K562 (cell line): ENCODE measurements around the gene GDAP1L1. TPM values are rescaled to one million over a fixed set of nuclear protein-coding genes. Genes with fewer than 3 reads are reported as not detected.

ENCODE experiments used
- CUX1 ChIP-seq: fragments of 200-800 bp; sonication (Bioruptor generic); IDR thresholded peaks from 2 replicates; pipeline ENCODE4 v1.6.1; 2016; ENCODE audit warnings: missing genetic modification characterization, missing compliant biosample characterization
- MBD1 ChIP-seq: fragments of 250-450 bp; sonication (Bioruptor Pico); IDR thresholded peaks from 2 replicates; pipeline ENCODE4 v1.8.0; 2022; ENCODE audit warnings: inconsistent platforms
- STAT5B ChIP-seq: fragments of 250-450 bp; sonication (Bioruptor Pico); IDR thresholded peaks from 2 replicates; pipeline ENCODE4 v1.8.0; 2021; ENCODE audit warnings: mild to moderate bottlenecking, inconsistent platforms
- TCFL5 ChIP-seq: fragments of 250-450 bp; sonication (Bioruptor Pico); conservative IDR thresholded peaks from 2 replicates; pipeline ENCODE4 v1.6.1; 2021; ENCODE audit warnings: mild to moderate bottlenecking, moderate library complexity, matching md5 sums
- ZBTB26 ChIP-seq: fragments of 450-650 bp; formaldehyde crosslinking; IDR thresholded peaks from 2 replicates; pipeline ENCODE4 v1.4.0; 2022; ENCODE audit warnings: missing genetic modification characterization
- polyA plus RNA-seq, 8 experiments: library from polyadenylated mRNA; depleted of rRNA in 4 of 8; stranded (reverse) in 5 of 8; unstranded in 3 of 8; fragments of >200 nt; fragmentation: Nextera tagmentation in 2 of 8; fragmentation: Illumina TruSeq in 1 of 8; extraction: Ambion mirVana in 2 of 8; extraction: Trizol in 1 of 8; gene quantifications; 2 replicates each; pipeline versions ENCODE4 v1.2.1 to v1.2.3, GENCODE V29; 2011 to 2014; ENCODE audit warnings: inconsistent platforms in 1 of 8, missing spikeins in 1 of 8
- total RNA-seq, 7 experiments: library from RNA; depleted of rRNA in 6 of 7; stranded (reverse); fragments of >200 nt in 6 of 7; fragmentation: Illumina TruSeq in 2 of 7; extraction: Trizol in 2 of 7; gene quantifications; 2 replicates each; pipeline versions ENCODE4 v1.2.1 to v1.2.3, GENCODE V29; 2011 to 2021; ENCODE audit warnings: low replicate concordance in 1 of 7
- TF ChIP-seq, protein P1 (sequence below): fragments of 450-650 bp; IDR thresholded peaks from 2 replicates; pipeline ENCODE4 v1.6.1; 2016; ENCODE audit warnings: mild to moderate bottlenecking, moderate library complexity

Gene GDAP1L1
- total and polyA plus RNA-seq, 9 of the 15 experiments (the other 6 are each of a cell fraction or from before 2014, with no cell fraction given) = 0.06 to 0.40 (median 0.19) TPM; not detected in 5

DNA sequence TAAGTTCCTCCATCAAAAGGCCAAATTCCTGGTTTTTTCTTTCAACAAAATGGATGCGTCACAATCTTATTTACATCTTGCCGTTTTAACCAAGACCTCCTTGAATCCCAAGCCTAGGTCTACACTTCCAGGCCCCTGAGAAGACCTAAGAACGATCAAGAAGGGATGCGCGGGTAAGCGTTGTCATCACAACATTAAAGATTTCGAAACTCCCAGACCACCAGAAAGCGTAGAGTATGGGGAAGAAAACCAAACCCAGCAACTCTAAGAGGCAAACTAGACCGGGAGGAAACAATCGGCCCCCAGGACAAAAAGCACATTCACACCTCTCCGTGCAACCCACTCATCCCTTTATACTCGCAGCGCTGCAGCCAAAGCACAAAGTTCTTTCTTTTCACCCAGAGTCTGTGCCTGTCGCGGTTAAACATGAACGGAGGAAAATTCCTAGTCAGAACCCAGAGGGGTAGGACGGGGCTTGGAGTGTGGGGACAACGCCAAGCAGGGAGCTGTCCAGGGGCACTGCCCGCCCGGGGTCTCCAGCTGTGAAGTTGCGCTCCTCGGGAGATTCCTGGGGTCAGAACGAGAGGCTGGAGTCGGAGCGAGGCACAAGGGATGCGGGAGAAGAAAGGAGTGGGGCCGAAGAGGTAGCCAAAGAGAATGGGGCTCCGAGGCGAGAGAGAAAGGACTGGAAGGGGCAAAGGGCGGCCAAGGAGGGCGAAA lies 37.3 kb upstream of the GDAP1L1 start (continued):
- no peak for TF ChIP-seq CUX1 (CRISPR knock-in tag)
- no peak for TF ChIP-seq ZBTB26 (CRISPR knock-in tag)
- TF ChIP-seq MBD1 (CRISPR knock-in tag) = no peak
- TF ChIP-seq TCFL5 (CRISPR knock-in tag) = no peak
- TF ChIP-seq STAT5B = no peak
- TF ChIP-seq, protein P1, sequence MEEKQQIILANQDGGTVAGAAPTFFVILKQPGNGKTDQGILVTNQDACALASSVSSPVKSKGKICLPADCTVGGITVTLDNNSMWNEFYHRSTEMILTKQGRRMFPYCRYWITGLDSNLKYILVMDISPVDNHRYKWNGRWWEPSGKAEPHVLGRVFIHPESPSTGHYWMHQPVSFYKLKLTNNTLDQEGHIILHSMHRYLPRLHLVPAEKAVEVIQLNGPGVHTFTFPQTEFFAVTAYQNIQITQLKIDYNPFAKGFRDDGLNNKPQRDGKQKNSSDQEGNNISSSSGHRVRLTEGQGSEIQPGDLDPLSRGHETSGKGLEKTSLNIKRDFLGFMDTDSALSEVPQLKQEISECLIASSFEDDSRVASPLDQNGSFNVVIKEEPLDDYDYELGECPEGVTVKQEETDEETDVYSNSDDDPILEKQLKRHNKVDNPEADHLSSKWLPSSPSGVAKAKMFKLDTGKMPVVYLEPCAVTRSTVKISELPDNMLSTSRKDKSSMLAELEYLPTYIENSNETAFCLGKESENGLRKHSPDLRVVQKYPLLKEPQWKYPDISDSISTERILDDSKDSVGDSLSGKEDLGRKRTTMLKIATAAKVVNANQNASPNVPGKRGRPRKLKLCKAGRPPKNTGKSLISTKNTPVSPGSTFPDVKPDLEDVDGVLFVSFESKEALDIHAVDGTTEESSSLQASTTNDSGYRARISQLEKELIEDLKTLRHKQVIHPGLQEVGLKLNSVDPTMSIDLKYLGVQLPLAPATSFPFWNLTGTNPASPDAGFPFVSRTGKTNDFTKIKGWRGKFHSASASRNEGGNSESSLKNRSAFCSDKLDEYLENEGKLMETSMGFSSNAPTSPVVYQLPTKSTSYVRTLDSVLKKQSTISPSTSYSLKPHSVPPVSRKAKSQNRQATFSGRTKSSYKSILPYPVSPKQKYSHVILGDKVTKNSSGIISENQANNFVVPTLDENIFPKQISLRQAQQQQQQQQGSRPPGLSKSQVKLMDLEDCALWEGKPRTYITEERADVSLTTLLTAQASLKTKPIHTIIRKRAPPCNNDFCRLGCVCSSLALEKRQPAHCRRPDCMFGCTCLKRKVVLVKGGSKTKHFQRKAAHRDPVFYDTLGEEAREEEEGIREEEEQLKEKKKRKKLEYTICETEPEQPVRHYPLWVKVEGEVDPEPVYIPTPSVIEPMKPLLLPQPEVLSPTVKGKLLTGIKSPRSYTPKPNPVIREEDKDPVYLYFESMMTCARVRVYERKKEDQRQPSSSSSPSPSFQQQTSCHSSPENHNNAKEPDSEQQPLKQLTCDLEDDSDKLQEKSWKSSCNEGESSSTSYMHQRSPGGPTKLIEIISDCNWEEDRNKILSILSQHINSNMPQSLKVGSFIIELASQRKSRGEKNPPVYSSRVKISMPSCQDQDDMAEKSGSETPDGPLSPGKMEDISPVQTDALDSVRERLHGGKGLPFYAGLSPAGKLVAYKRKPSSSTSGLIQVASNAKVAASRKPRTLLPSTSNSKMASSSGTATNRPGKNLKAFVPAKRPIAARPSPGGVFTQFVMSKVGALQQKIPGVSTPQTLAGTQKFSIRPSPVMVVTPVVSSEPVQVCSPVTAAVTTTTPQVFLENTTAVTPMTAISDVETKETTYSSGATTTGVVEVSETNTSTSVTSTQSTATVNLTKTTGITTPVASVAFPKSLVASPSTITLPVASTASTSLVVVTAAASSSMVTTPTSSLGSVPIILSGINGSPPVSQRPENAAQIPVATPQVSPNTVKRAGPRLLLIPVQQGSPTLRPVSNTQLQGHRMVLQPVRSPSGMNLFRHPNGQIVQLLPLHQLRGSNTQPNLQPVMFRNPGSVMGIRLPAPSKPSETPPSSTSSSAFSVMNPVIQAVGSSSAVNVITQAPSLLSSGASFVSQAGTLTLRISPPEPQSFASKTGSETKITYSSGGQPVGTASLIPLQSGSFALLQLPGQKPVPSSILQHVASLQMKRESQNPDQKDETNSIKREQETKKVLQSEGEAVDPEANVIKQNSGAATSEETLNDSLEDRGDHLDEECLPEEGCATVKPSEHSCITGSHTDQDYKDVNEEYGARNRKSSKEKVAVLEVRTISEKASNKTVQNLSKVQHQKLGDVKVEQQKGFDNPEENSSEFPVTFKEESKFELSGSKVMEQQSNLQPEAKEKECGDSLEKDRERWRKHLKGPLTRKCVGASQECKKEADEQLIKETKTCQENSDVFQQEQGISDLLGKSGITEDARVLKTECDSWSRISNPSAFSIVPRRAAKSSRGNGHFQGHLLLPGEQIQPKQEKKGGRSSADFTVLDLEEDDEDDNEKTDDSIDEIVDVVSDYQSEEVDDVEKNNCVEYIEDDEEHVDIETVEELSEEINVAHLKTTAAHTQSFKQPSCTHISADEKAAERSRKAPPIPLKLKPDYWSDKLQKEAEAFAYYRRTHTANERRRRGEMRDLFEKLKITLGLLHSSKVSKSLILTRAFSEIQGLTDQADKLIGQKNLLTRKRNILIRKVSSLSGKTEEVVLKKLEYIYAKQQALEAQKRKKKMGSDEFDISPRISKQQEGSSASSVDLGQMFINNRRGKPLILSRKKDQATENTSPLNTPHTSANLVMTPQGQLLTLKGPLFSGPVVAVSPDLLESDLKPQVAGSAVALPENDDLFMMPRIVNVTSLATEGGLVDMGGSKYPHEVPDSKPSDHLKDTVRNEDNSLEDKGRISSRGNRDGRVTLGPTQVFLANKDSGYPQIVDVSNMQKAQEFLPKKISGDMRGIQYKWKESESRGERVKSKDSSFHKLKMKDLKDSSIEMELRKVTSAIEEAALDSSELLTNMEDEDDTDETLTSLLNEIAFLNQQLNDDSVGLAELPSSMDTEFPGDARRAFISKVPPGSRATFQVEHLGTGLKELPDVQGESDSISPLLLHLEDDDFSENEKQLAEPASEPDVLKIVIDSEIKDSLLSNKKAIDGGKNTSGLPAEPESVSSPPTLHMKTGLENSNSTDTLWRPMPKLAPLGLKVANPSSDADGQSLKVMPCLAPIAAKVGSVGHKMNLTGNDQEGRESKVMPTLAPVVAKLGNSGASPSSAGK = no peak
